HepG2 (cell line): Measurements from ENCODE around the gene DDAH1. TPM values are rescaled to one million over a fixed set of nuclear protein-coding genes. Genes with fewer than 3 reads are reported as not detected.

Experiments
- CREB1 ChIP-seq, 2 experiments: fragments of 450-650 bp in 1 of 2; IDR thresholded peaks; 2 replicates each; pipeline ENCODE4 v1.6.1; 2016 to 2017; ENCODE audit warnings: control low read depth in 1 of 2, mild to moderate bottlenecking in 1 of 2, missing compliant biosample characterization in 1 of 2, missing genetic modification characterization in 1 of 2
- HHEX ChIP-seq: IDR thresholded peaks from 2 replicates; pipeline ENCODE4 v1.6.1; 2016; ENCODE audit warnings: control low read depth
- HNF4A ChIP-seq: sonication (generic); formaldehyde crosslinking; IDR thresholded peaks from 2 replicates; pipeline ENCODE4 v1.4.0; 2020; ENCODE audit warnings: missing genetic modification reagents
- MED8 ChIP-seq: sonication (generic); formaldehyde crosslinking; IDR thresholded peaks from 2 replicates; pipeline ENCODE4 v1.8.1; 2023; ENCODE audit warnings: mild to moderate bottlenecking, missing genetic modification reagents; ENCODE audit not compliant: insufficient replicate concordance
- PITX1 ChIP-seq: sonication (generic); formaldehyde crosslinking; IDR thresholded peaks from 2 replicates; pipeline ENCODE4 v1.5.1; 2020; ENCODE audit warnings: mild to moderate bottlenecking, missing genetic modification reagents
- RORA ChIP-seq: sonication (generic); formaldehyde crosslinking; IDR thresholded peaks from 2 replicates; pipeline ENCODE4 v1.5.0; 2020; ENCODE audit warnings: mild to moderate bottlenecking, missing genetic modification reagents, moderate library complexity
- RXRB ChIP-seq: IDR thresholded peaks from 2 replicates; pipeline ENCODE4 v1.6.1; 2016; ENCODE audit warnings: borderline replicate concordance, missing genetic modification reagents, missing compliant biosample characterization
- SP2 ChIP-seq: sonication (generic); formaldehyde crosslinking; IDR thresholded peaks from 2 replicates; pipeline ENCODE4 v1.5.1; 2020; ENCODE audit warnings: mild to moderate bottlenecking, missing genetic modification reagents
- polyA plus RNA-seq, 8 experiments: library from polyadenylated mRNA; depleted of rRNA in 3 of 8; stranded (reverse) in 7 of 8; unstranded in 1 of 8; fragments of >200 nt; fragmentation: Illumina TruSeq in 4 of 8; extraction: Trizol in 4 of 8; gene quantifications; 2 replicates each; pipeline versions ENCODE4 v1.2.1 to v1.2.3, GENCODE V29; 2011 to 2016; ENCODE audit warnings: low read depth in 4 of 8, missing spikeins in 1 of 8, mixed read lengths in 1 of 8; ENCODE audit not compliant: insufficient read depth in 1 of 8
- total RNA-seq, 5 experiments: library from RNA; depleted of rRNA; stranded (reverse); fragments of >200 nt; fragmentation: Illumina TruSeq; extraction: Trizol; gene quantifications; 2 replicates each; pipeline ENCODE4 v1.2.3, GENCODE V29; 2016; ENCODE audit warnings: low read depth in 1 of 5
- TF ChIP-seq, protein P1 (sequence below): sonication (generic); formaldehyde crosslinking; conservative IDR thresholded peaks from 2 replicates; pipeline ENCODE4 v1.4.0; 2020; ENCODE audit warnings: mild to moderate bottlenecking, missing genetic modification reagents, moderate library complexity
- TF ChIP-seq, protein P2 (sequence below): IDR thresholded peaks from 2 replicates; pipeline ENCODE4 v1.4.0; 2020; ENCODE audit warnings: mild to moderate bottlenecking, missing genetic modification reagents
- TF ChIP-seq, protein P3 (sequence below), 2 experiments: fragments of 450-650 bp in 1 of 2; sonication (generic) in 1 of 2; formaldehyde crosslinking in 1 of 2; IDR thresholded peaks; 2 replicates each; pipeline versions ENCODE4 v1.6.1 to v1.8.0; 2016 to 2022; ENCODE audit warnings: antibody characterized with exemption in 1 of 2, mild to moderate bottlenecking in 1 of 2, missing genetic modification reagents in 1 of 2

Gene DDAH1
- total and polyA plus RNA-seq, 2 of the 13 experiments (the other 11 are each of a cell fraction or from before 2014, with no cell fraction given) = 39.7 to 64.4 TPM

DNA sequence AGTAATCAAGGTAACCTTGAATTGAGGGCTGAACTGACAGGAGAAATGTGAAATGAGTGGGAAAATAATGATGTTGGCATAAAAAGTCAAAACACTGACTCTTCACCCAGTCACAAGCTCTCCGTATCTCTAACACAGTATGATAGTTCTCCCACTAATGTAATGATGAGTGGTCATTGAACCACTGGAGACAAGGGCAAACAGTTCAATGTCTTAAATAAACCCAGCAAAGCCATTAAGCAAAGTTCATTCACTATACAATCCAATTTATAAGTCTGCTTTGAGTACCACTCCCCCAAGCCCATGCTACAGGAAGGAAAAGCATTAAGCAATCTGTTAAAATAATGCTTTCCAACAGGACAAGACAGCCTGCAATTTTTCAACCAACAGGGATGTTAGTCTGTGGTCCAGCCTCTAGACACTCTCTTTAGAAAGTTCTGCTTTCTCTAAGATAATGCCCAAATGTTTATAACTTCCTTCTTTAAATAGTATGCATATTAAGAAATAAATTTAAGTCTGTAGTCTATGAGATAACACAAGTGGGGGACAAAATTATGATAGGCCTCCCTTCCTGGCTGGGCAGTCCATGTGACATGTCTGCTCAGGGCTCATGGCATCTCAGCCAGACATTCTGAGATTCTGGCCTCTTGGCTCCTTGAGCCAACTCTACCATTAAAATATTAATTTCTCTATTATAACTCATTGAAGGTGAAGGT is 25.5 kb upstream of the DDAH1 start (continued):
- TF ChIP-seq, protein P1, sequence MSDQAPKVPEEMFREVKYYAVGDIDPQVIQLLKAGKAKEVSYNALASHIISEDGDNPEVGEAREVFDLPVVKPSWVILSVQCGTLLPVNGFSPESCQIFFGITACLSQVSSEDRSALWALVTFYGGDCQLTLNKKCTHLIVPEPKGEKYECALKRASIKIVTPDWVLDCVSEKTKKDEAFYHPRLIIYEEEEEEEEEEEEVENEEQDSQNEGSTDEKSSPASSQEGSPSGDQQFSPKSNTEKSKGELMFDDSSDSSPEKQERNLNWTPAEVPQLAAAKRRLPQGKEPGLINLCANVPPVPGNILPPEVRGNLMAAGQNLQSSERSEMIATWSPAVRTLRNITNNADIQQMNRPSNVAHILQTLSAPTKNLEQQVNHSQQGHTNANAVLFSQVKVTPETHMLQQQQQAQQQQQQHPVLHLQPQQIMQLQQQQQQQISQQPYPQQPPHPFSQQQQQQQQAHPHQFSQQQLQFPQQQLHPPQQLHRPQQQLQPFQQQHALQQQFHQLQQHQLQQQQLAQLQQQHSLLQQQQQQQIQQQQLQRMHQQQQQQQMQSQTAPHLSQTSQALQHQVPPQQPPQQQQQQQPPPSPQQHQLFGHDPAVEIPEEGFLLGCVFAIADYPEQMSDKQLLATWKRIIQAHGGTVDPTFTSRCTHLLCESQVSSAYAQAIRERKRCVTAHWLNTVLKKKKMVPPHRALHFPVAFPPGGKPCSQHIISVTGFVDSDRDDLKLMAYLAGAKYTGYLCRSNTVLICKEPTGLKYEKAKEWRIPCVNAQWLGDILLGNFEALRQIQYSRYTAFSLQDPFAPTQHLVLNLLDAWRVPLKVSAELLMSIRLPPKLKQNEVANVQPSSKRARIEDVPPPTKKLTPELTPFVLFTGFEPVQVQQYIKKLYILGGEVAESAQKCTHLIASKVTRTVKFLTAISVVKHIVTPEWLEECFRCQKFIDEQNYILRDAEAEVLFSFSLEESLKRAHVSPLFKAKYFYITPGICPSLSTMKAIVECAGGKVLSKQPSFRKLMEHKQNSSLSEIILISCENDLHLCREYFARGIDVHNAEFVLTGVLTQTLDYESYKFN (CRISPR knock-in tag) = peak; percentile 38; the same call in 1 of the 2 replicates
- TF ChIP-seq PITX1 (CRISPR knock-in tag) (0 out of 2 replicates have a peak, but pooled peaks have one; percentile 26), RORA (CRISPR knock-in tag) (no peak), HNF4A (CRISPR knock-in tag) (0 out of 2 replicates have a peak, but pooled peaks have one; percentile 24), HHEX (CRISPR knock-in tag) (peak; percentile 83), RXRB (CRISPR knock-in tag) (0 out of 2 replicates have a peak, but pooled peaks have one; percentile 22), SP2 (CRISPR knock-in tag) (no peak), CREB1 (IDR thresholded peaks at IDR 0.05) (no peak), CREB1 (CRISPR knock-in tag; IDR thresholded peaks at IDR 0.05) (peak; percentile 29; the same call in 1 of the 2 replicates), MED8 (CRISPR knock-in tag) (no peak)
- TF ChIP-seq, protein P2, sequence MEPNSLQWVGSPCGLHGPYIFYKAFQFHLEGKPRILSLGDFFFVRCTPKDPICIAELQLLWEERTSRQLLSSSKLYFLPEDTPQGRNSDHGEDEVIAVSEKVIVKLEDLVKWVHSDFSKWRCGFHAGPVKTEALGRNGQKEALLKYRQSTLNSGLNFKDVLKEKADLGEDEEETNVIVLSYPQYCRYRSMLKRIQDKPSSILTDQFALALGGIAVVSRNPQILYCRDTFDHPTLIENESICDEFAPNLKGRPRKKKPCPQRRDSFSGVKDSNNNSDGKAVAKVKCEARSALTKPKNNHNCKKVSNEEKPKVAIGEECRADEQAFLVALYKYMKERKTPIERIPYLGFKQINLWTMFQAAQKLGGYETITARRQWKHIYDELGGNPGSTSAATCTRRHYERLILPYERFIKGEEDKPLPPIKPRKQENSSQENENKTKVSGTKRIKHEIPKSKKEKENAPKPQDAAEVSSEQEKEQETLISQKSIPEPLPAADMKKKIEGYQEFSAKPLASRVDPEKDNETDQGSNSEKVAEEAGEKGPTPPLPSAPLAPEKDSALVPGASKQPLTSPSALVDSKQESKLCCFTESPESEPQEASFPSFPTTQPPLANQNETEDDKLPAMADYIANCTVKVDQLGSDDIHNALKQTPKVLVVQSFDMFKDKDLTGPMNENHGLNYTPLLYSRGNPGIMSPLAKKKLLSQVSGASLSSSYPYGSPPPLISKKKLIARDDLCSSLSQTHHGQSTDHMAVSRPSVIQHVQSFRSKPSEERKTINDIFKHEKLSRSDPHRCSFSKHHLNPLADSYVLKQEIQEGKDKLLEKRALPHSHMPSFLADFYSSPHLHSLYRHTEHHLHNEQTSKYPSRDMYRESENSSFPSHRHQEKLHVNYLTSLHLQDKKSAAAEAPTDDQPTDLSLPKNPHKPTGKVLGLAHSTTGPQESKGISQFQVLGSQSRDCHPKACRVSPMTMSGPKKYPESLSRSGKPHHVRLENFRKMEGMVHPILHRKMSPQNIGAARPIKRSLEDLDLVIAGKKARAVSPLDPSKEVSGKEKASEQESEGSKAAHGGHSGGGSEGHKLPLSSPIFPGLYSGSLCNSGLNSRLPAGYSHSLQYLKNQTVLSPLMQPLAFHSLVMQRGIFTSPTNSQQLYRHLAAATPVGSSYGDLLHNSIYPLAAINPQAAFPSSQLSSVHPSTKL (CRISPR knock-in tag) = no peak
- TF ChIP-seq, protein P3, sequence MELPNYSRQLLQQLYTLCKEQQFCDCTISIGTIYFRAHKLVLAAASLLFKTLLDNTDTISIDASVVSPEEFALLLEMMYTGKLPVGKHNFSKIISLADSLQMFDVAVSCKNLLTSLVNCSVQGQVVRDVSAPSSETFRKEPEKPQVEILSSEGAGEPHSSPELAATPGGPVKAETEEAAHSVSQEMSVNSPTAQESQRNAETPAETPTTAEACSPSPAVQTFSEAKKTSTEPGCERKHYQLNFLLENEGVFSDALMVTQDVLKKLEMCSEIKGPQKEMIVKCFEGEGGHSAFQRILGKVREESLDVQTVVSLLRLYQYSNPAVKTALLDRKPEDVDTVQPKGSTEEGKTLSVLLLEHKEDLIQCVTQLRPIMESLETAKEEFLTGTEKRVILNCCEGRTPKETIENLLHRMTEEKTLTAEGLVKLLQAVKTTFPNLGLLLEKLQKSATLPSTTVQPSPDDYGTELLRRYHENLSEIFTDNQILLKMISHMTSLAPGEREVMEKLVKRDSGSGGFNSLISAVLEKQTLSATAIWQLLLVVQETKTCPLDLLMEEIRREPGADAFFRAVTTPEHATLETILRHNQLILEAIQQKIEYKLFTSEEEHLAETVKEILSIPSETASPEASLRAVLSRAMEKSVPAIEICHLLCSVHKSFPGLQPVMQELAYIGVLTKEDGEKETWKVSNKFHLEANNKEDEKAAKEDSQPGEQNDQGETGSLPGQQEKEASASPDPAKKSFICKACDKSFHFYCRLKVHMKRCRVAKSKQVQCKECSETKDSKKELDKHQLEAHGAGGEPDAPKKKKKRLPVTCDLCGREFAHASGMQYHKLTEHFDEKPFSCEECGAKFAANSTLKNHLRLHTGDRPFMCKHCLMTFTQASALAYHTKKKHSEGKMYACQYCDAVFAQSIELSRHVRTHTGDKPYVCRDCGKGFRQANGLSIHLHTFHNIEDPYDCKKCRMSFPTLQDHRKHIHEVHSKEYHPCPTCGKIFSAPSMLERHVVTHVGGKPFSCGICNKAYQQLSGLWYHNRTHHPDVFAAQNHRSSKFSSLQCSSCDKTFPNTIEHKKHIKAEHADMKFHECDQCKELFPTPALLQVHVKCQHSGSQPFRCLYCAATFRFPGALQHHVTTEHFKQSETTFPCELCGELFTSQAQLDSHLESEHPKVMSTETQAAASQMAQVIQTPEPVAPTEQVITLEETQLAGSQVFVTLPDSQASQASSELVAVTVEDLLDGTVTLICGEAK (IDR thresholded peaks at IDR 0.05) = no peak
- TF ChIP-seq, protein P3 (CRISPR knock-in tag; IDR thresholded peaks at IDR 0.05) = no peak
